ENCODE measurements around the gene SBF2.

Gene SBF2

GRCh38 chr11:9760193-9760575 lies 533.8 kb downstream of the SBF2 start:
- no peak for DNase-seq (ENCODE audit: extremely low spot score)
- CTCF ChIA-PET, result interaction anchor here (0.7 to 4.1 kb wide), 12 partner anchors 9 to 606 kb away, joined by 3 to 32 read pairs (median 4); no protein-coding TSS in a partner anchor
- TF ChIP-seq CTCF (IDR thresholded peaks at IDR 0.05; ENCODE audit: control extremely low read depth, extremely low read depth, low read depth, missing control alignments), result no peak
- POLR2A ChIA-PET, result no interaction called here

- TF ChIP-seq CTCF (IDR thresholded peaks at IDR 0.05; ENCODE audit: control extremely low read depth, extremely low read depth, low read depth, missing control alignments), result no peak
- POLR2A ChIA-PET, result no interaction called here
- peak; percentile 67 for DNase-seq (ENCODE audit: extremely low spot score)
- CTCF ChIA-PET, result interaction anchor here (0.9 to 4.1 kb wide), 18 partner anchors 11 to 607 kb away, joined by 3 to 32 read pairs (median 4); no protein-coding TSS in a partner anchor
Measured at GRCh38 chr11:9759519-9760192, 534.4 kb downstream of the SBF2 start.

- CTCF ChIA-PET, result interaction anchor here (0.7 to 4.1 kb wide), 31 partner anchors 9 to 693 kb away, joined by 3 to 32 read pairs (median 4); partner anchors contain the start of gene WEE1
- DNase-seq (ENCODE audit: extremely low spot score), result peak; percentile 73
- POLR2A ChIA-PET, result no interaction called here
- TF ChIP-seq CTCF (IDR thresholded peaks at IDR 0.05; ENCODE audit: control extremely low read depth, extremely low read depth, low read depth, missing control alignments), result peak; percentile 48
Measured at GRCh38 chr11:9758637-9759518, 535.1 kb downstream of the SBF2 start.

GRCh38 chr11:9757809-9758636 lies 536.0 kb downstream of the SBF2 start:
- ChIA-PET POLR2A (interaction anchor here (0.6 to 0.9 kb wide), 2 partner anchors 401 to 550 kb away, joined by 3 read pairs; no protein-coding TSS in a partner anchor), CTCF (interaction anchor here (0.6 to 4.1 kb wide), 29 partner anchors 9 to 694 kb away, joined by 3 to 32 read pairs (median 4); partner anchors contain the start of gene WEE1)
- peak; percentile 97 for DNase-seq (ENCODE audit: extremely low spot score)
- peak; percentile 92 for TF ChIP-seq CTCF (IDR thresholded peaks at IDR 0.05; ENCODE audit: control extremely low read depth, extremely low read depth, low read depth, missing control alignments)

GRCh38 chr11:9756878-9757277 lies 537.1 kb downstream of the SBF2 start:
- POLR2A ChIA-PET, result no interaction called here
- CTCF ChIA-PET, result interaction anchor here (1.9 to 4.1 kb wide), 3 partner anchors 216 to 552 kb away, joined by 6 to 26 read pairs (median 7); no protein-coding TSS in a partner anchor
- TF ChIP-seq CTCF (IDR thresholded peaks at IDR 0.05; ENCODE audit: control extremely low read depth, extremely low read depth, low read depth, missing control alignments), result no peak
- DNase-seq (ENCODE audit: extremely low spot score), result no peak

Data from GM10248 (cell line).